ENCODE measurements around the gene TBC1D22A.

TBC1D22A gene

DNA sequence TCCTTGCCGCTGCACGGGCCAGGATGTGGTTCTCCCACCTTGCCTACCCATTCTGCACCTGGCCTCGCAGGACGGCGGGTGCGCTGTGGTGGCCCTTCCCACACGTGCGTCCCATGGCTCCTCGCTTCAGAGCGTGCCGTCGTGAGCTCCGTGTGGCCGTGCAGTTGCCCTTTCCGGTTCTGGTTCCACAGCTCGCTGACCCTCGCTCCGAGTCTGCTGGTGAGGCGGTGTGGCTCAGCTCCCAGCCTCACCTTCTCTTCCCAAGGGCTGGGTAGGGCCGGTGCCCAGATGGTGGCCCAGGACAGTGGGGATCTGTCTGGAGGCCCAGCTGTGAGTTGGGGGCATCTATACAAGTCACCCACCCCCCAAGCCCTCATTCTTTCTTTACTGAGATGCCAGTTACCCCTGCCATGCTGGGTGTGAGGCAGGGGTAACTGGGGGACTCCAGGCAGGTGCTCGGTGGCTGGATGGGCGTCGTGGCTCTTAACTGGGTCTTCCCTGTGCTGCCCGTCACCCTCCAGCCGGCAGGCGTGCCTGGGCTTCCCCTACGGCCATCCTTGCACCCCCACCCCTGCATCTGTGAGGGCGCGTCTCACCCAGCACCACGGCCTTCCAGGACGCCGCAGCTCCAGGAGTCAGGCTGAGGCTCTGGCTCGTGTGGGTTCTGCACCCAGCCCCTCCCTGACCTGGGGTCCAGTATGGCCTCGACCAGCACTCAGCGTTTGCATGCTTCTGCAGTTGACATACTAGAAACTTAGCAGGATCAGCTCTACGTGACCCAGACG lies 395.2 kb downstream of the TBC1D22A start:
- TF ChIP-seq, protein P1, sequence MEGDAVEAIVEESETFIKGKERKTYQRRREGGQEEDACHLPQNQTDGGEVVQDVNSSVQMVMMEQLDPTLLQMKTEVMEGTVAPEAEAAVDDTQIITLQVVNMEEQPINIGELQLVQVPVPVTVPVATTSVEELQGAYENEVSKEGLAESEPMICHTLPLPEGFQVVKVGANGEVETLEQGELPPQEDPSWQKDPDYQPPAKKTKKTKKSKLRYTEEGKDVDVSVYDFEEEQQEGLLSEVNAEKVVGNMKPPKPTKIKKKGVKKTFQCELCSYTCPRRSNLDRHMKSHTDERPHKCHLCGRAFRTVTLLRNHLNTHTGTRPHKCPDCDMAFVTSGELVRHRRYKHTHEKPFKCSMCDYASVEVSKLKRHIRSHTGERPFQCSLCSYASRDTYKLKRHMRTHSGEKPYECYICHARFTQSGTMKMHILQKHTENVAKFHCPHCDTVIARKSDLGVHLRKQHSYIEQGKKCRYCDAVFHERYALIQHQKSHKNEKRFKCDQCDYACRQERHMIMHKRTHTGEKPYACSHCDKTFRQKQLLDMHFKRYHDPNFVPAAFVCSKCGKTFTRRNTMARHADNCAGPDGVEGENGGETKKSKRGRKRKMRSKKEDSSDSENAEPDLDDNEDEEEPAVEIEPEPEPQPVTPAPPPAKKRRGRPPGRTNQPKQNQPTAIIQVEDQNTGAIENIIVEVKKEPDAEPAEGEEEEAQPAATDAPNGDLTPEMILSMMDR (IDR thresholded peaks at IDR 0.05; ENCODE audit: insufficient read depth, low read length, missing control alignments) = no peak
- H3K4me3 ChIP-seq (ENCODE audit: low read depth, low read length) = no peak overlapping the region
- CTCF ChIA-PET = no interaction called here
- DNase-seq (ENCODE audit: low read depth, low spot score) = no peak
- POLR2A ChIA-PET = no interaction called here

DNA sequence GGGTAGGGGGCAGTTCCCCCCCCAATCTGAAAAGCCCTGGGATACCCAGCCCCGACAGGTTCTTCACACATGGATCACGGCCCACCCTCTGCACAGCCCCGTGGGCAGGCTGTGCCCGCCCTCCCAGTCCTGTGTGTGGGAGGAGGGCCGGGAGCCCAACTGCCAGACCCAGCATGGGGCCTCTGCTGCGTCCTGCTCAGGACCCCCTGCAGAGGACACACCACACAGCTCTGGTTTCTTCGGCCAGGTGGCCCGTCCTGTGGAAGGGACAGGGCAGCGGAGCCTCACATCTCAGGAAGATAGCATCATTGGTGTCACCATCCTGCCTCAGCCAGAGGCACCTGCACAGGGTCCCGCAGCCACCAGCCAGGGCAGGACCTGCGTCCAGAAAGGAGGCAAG lies 396.0 kb downstream of the TBC1D22A start:
- ChIA-PET CTCF (no interaction called here), POLR2A (no interaction called here)
- no peak for DNase-seq (ENCODE audit: low read depth, low spot score)
- H3K4me3 ChIP-seq (ENCODE audit: low read depth, low read length) = no peak overlapping the region
- TF ChIP-seq, protein P1 (IDR thresholded peaks at IDR 0.05; ENCODE audit: insufficient read depth, low read length, missing control alignments) = no peak

DNA sequence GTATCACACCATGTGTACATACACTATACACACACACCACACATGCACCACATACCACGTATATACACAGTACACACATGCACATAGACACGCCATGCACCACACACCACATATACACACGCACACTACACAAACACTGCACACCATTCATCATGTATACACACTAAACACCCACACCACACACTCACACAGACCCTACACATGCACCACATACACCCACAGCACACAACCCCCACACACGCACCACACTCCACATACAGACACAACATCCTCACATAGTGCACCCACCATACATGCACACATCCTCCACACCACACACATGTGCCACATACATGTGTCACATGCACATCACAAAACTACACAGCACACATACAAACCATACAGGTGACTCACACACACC lies 397.1 kb downstream of the TBC1D22A start:
- DNase-seq (ENCODE audit: low read depth, low spot score) = no peak
- ChIA-PET CTCF (no interaction called here), POLR2A (no interaction called here)
- TF ChIP-seq, protein P1 (IDR thresholded peaks at IDR 0.05; ENCODE audit: insufficient read depth, low read length, missing control alignments) = no peak
- no peak overlapping the region for H3K4me3 ChIP-seq (ENCODE audit: low read depth, low read length)

DNA sequence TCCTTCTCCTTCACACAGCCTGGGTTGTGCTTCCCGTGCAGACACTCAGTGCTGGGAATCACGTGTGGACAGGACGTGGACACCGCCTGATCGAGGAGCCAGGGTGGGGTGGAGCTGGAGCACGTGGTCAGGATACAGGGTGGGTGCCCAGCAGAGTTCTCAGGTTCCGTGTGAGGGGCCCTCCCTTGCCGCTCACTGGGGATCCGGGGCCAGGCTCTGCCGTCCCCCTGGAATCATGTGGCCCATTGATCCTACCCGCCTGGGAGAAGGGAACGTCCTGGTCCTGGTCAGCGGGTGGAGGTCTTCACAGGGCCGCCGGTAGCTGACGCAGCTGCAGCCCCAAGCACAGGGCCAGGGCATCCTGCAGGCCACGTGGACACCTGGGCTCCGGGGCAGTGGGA lies 397.7 kb downstream of the TBC1D22A start:
- POLR2A ChIA-PET = no interaction called here

DNA sequence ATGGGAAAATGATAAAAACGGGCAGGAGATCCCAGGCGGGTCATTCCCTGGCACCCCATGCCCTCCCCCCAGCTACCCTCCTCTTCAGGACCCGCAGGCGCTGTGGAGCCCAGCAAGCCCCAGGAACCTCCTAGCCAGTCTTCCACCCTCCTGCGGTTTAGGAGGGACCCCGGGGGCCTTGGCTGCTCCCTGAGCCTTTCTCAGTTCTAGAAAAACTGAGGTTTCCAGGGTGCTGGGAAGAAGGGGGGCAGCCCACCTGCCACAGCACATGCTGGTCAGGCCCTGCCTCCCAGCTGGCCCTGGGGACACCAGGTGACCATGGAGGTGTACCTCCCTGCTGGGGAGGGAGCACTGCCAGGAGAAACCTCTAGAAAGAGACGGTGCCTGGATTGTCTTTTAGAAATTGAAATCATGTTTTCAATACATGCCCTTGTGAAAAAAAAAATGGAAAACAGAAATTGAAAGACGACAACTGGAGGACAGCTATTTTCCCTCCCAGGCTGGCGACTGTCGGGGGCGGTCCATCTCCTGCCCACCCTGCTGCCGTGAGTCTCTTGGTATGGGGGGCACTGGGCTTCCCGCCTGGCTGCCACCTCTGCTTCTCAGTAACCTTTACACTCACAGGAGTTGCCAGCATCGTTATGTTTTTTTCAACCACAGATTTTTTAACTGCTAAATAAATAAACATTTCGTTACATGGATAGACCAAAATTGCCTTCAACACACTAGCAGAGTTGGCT lies 398.5 kb downstream of the TBC1D22A start:
- TF ChIP-seq, protein P1 (IDR thresholded peaks at IDR 0.05; ENCODE audit: insufficient read depth, low read length, missing control alignments) = no peak
- ChIA-PET CTCF (no interaction called here), POLR2A (no interaction called here)
- no peak for DNase-seq (ENCODE audit: low read depth, low spot score)
- H3K4me3 ChIP-seq (ENCODE audit: low read depth, low read length) = no peak overlapping the region

More for the DNA sequence above, 397.7 kb downstream of the TBC1D22A start:
- H3K4me3 ChIP-seq (ENCODE audit: low read depth, low read length) = no peak overlapping the region
- TF ChIP-seq, protein P1 (IDR thresholded peaks at IDR 0.05; ENCODE audit: insufficient read depth, low read length, missing control alignments) = no peak
- CTCF ChIA-PET = no interaction called here
- DNase-seq (ENCODE audit: low read depth, low spot score) = no peak

DNA sequence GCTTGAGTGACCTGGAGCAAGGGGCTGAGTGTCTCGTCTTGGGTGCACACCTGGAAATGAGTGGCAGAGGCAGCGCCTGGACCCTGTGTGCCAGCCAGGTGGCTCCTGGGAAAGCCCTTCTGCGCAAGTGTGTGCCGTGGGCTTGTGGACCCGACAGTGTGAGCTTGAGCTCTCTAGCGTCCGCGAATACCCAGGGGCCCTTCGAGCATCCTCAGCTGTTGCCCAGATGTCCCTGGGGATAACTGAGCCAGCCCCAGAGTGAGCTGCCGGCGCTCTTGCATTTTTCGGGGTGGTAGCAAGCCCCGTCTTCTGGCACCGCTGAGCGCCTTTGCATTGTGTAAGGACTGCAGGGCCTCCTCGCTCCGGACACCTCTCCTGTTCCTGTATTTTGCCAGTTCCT lies 399.2 kb downstream of the TBC1D22A start:
- TF ChIP-seq, protein P1 (IDR thresholded peaks at IDR 0.05; ENCODE audit: insufficient read depth, low read length, missing control alignments) = no peak
- no peak for DNase-seq (ENCODE audit: low read depth, low spot score)
- ChIA-PET POLR2A (no interaction called here), CTCF (no interaction called here)
- no peak overlapping the region for H3K4me3 ChIP-seq (ENCODE audit: low read depth, low read length)
